HepG2 (cell line): Measurements from ENCODE around the gene SERINC2. TPM values are rescaled to one million over a fixed set of nuclear protein-coding genes. Genes with fewer than 3 reads are reported as not detected.

Experiments
- ADNP ChIP-seq: sonication (generic); formaldehyde crosslinking; IDR thresholded peaks from 2 replicates; pipeline ENCODE4 v1.4.0; 2020; ENCODE audit warnings: missing genetic modification reagents
- CBX5 ChIP-seq: sonication (generic); formaldehyde crosslinking; IDR thresholded peaks from 2 replicates; pipeline ENCODE4 v1.4.0; 2020; ENCODE audit warnings: missing genetic modification reagents, borderline replicate concordance
- EZH2 ChIP-seq: conservative IDR thresholded peaks from 2 replicates; pipeline ENCODE4 v1.6.1; 2012; ENCODE audit warnings: mild to moderate bottlenecking, low read depth, low read length, moderate library complexity
- FOXC1 ChIP-seq: sonication (generic); formaldehyde crosslinking; IDR thresholded peaks from 2 replicates; pipeline ENCODE4 v1.8.0; 2022; ENCODE audit warnings: mild to moderate bottlenecking, missing genetic modification reagents, borderline replicate concordance
- MYC ChIP-seq: sonication (generic); formaldehyde crosslinking; IDR thresholded peaks from 2 replicates; pipeline ENCODE4 v1.9.0; 2021; ENCODE audit warnings: missing genetic modification reagents, borderline replicate concordance
- PBX3 ChIP-seq: sonication (generic); formaldehyde crosslinking; IDR thresholded peaks from 2 replicates; pipeline ENCODE4 v1.8.1; 2023; ENCODE audit warnings: missing genetic modification reagents, inconsistent platforms, borderline replicate concordance
- ZBTB40 ChIP-seq, 2 experiments: fragments of 450-650 bp in 1 of 2; sonication (generic) in 1 of 2; formaldehyde crosslinking in 1 of 2; IDR thresholded peaks; 2 replicates each; pipeline versions ENCODE4 v1.6.1 to v1.8.0; 2016 to 2022; ENCODE audit warnings: antibody characterized with exemption in 1 of 2, mild to moderate bottlenecking in 1 of 2, missing genetic modification reagents in 1 of 2
- ZFAT ChIP-seq: sonication (generic); formaldehyde crosslinking; conservative IDR thresholded peaks from 2 replicates; pipeline ENCODE4 v1.8.1; 2023; ENCODE audit warnings: missing genetic modification reagents, inconsistent platforms
- ZMYM4 ChIP-seq: sonication (generic); formaldehyde crosslinking; IDR thresholded peaks from 2 replicates; pipeline ENCODE4 v1.8.1; 2023; ENCODE audit warnings: mild to moderate bottlenecking, missing genetic modification reagents
- ZNF101 ChIP-seq: sonication (generic); formaldehyde crosslinking; IDR thresholded peaks from 2 replicates; pipeline ENCODE4 v1.4.0; 2020; ENCODE audit warnings: mild to moderate bottlenecking, low read depth, missing genetic modification reagents, borderline replicate concordance
- ZNF276 ChIP-seq: sonication (generic); formaldehyde crosslinking; IDR thresholded peaks from 2 replicates; pipeline ENCODE4 v1.4.0; 2020; ENCODE audit warnings: mild to moderate bottlenecking, low read depth, missing genetic modification reagents
- ZNF326 ChIP-seq: sonication (generic); formaldehyde crosslinking; IDR thresholded peaks from 2 replicates; pipeline ENCODE4 v1.4.0; 2020; ENCODE audit warnings: missing genetic modification reagents, borderline replicate concordance
- ZNF547 ChIP-seq: sonication (generic); formaldehyde crosslinking; IDR thresholded peaks from 2 replicates; pipeline ENCODE4 v1.5.1; 2020; ENCODE audit warnings: mild to moderate bottlenecking, missing genetic modification reagents
- ZNF558 ChIP-seq: sonication (generic); formaldehyde crosslinking; IDR thresholded peaks from 2 replicates; pipeline ENCODE4 v1.9.0; 2022; ENCODE audit warnings: mild to moderate bottlenecking, missing genetic modification reagents, borderline replicate concordance
- ZNF570 ChIP-seq: sonication (generic); formaldehyde crosslinking; IDR thresholded peaks from 2 replicates; pipeline ENCODE4 v1.4.0; 2020; ENCODE audit warnings: mild to moderate bottlenecking, missing genetic modification reagents, borderline replicate concordance
- polyA plus RNA-seq, 8 experiments: library from polyadenylated mRNA; depleted of rRNA in 3 of 8; stranded (reverse) in 7 of 8; unstranded in 1 of 8; fragments of >200 nt; fragmentation: Illumina TruSeq in 4 of 8; extraction: Trizol in 4 of 8; gene quantifications; 2 replicates each; pipeline versions ENCODE4 v1.2.1 to v1.2.3, GENCODE V29; 2011 to 2016; ENCODE audit warnings: low read depth in 4 of 8, missing spikeins in 1 of 8, mixed read lengths in 1 of 8; ENCODE audit not compliant: insufficient read depth in 1 of 8
- total RNA-seq, 5 experiments: library from RNA; depleted of rRNA; stranded (reverse); fragments of >200 nt; fragmentation: Illumina TruSeq; extraction: Trizol; gene quantifications; 2 replicates each; pipeline ENCODE4 v1.2.3, GENCODE V29; 2016; ENCODE audit warnings: low read depth in 1 of 5
- TF ChIP-seq, protein P1 (sequence below): sonication (generic); formaldehyde crosslinking; IDR thresholded peaks from 2 replicates; pipeline ENCODE4 v1.8.1; 2023; ENCODE audit warnings: missing genetic modification reagents, mild to moderate bottlenecking, borderline replicate concordance

SERINC2 gene
- total and polyA plus RNA-seq, 2 of the 13 experiments (the other 11 are each of a cell fraction or from before 2014, with no cell fraction given): 4.8 to 126 TPM

DNA sequence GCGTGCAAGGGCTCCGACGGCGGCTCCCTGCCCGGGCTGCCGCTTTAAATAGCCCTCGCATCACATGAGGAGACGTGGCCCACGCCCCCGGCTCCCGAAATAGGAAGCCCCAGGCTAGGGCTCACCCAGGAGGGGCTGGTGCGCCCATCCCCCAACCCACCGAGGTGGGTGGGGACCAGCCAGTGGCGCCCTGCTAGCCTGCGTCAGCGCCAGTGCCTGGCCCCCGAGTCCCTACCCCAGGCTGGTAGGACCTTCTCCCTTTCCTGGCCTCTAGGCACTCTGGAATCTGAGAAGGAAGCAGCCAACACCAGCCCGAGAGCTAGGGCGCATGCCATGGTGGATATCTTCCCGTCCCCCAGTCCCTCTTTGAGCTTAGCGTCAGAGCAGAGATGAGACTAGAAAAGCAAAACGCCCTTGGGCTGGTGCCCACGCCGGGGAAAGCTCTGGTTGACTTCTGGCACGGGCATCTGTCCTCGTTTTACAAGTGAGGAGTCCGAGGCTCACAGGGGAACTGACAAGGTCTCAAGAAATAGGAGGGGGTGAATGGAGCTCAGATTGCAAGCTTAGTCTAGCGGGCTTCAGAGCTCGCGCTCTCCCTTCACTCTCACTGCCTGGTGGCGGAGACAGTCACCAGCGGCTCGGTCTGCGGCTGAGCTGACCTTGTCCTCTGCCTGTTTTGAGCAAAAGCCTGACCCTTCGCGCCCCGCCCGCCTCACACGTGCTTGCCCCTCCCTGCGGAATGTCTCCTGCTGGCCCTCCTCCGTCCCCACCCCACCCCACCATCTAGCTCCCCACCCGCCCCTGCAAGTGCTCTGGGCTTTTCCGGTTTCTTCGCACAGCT, 39.7 kb upstream of the SERINC2 start, which contains the start of gene FABP3 (continued):
- TF ChIP-seq ZNF570 (no peak), CBX5 (no peak), EZH2 (no peak), PBX3 (no peak), ZNF558 (no peak), ZBTB40 (IDR thresholded peaks at IDR 0.05) (no peak), ZBTB40 (CRISPR knock-in tag; IDR thresholded peaks at IDR 0.05) (no peak), ADNP (CRISPR knock-in tag) (no peak), FOXC1 (CRISPR knock-in tag) (no peak), ZMYM4 (CRISPR knock-in tag) (0 out of 2 replicates have a peak, but pooled peaks have one; percentile 20), ZFAT (CRISPR knock-in tag) (no peak), ZNF326 (CRISPR knock-in tag) (no peak), ZNF547 (CRISPR knock-in tag) (no peak), ZNF101 (CRISPR knock-in tag) (no peak), MYC (CRISPR knock-in tag) (peak; percentile 64; the same call in 1 of the 2 replicates), ZNF276 (no peak)
- TF ChIP-seq, protein P1, sequence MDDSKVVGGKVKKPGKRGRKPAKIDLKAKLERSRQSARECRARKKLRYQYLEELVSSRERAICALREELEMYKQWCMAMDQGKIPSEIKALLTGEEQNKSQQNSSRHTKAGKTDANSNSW (CRISPR knock-in tag): no peak
